A549 (cell line): ENCODE results near the gene DLL4. TPM values are rescaled to one million over a fixed set of nuclear protein-coding genes. Genes with fewer than 3 reads are reported as not detected.
A peak's percentile ranks its signal among the peaks of the same experiment; 100 is the strongest.

ENCODE experiments used
- ATAC-seq, 2 experiments: fragments of 200-7000 bp in 1 of 2; fragments of >200 bp in 1 of 2; cut with Nextera tagmentation in 1 of 2; cut with Tn5 transposase in 1 of 2; 3 replicates each; pipeline versions ENCODE4 v1.8.0 to v1.9.1; 2018 to 2020; ENCODE audit warnings: mild to moderate bottlenecking in 1 of 2, moderate library complexity in 1 of 2
- CTCF ChIA-PET: fragments of 300-600 bp; sonication (Branson Sonifier 250); formaldehyde crosslinking; extraction: SDS; loops from one replicate; lab custom pipeline; 2021; ENCODE audit warnings: antibody characterized with exemption, inconsistent platforms; lab: Yijun Ruan, JAX
- POLR2A ChIA-PET: fragments of 350-600 bp; formaldehyde crosslinking; extraction: SDS; loops from one replicate; lab custom pipeline; 2021; ENCODE audit warnings: antibody characterized with exemption, inconsistent platforms; lab: Yijun Ruan, JAX
- DNase-seq, 2 experiments: peaks; one replicate each; pipeline versions ENCODE4 v3.0.0 to v3.0.0-alpha.2; 2011 to 2016; ENCODE audit warnings: low read depth in 1 of 2, low spot score in 1 of 2
- FAIRE-seq: peaks from 2 replicates; lab custom pipeline; 2011; peaks lifted over from hg19 to GRCh38; lab: Jason Lieb, UNC
- H3K27ac ChIP-seq, 2 experiments: fragments of >200 bp; sonication (Bioruptor Twin); formaldehyde crosslinking; 3 replicates each; pipeline ENCODE4 v1.5.1; 2016 to 2017
- H3K4me1 ChIP-seq: fragments of >200 bp; sonication (Bioruptor Twin); formaldehyde crosslinking; 3 replicates; pipeline ENCODE4 v1.6.1; 2016
- H3K4me2 ChIP-seq: fragments of >200 bp; sonication (Bioruptor Twin); formaldehyde crosslinking; 3 replicates; pipeline ENCODE4 v1.6.1; 2016
- H3K4me3 ChIP-seq: fragments of >200 bp; sonication (Bioruptor Twin); formaldehyde crosslinking; 3 replicates; pipeline ENCODE4 v1.5.1; 2016
- H3K9me3 ChIP-seq: fragments of >200 bp; sonication (Bioruptor Twin); formaldehyde crosslinking; 3 replicates; pipeline ENCODE4 v1.6.1; 2016
- ATOH8 ChIP-seq: fragments of 250-450 bp; sonication (Bioruptor Pico); IDR thresholded peaks from 2 replicates; pipeline ENCODE4 v1.5.0; 2020; ENCODE audit warnings: low read depth, mild to moderate bottlenecking, moderate library complexity
- CBX8 ChIP-seq: fragments of 200-600 bp; sonication (generic); IDR thresholded peaks from 2 replicates; pipeline ENCODE4 v1.6.1; 2016
- CHD2 ChIP-seq: fragments of 150-350 bp; IDR thresholded peaks from 2 replicates; pipeline ENCODE4 v1.6.1; 2014; ENCODE audit warnings: low read length; ENCODE audit not compliant: partially characterized antibody
- CHD4 ChIP-seq: fragments of 200-600 bp; sonication (generic); IDR thresholded peaks from 2 replicates; pipeline ENCODE4 v1.6.1; 2016; ENCODE audit warnings: antibody characterized with exemption, mild to moderate bottlenecking, borderline replicate concordance
- EHF ChIP-seq: fragments of 250-450 bp; sonication (Bioruptor Pico); IDR thresholded peaks from 2 replicates; pipeline ENCODE4 v1.5.0; 2020; ENCODE audit warnings: mild to moderate bottlenecking
- EHMT2 ChIP-seq: fragments of 200-600 bp; sonication (generic); IDR thresholded peaks from 2 replicates; pipeline ENCODE4 v1.6.1; 2016; ENCODE audit warnings: antibody characterized with exemption, low read depth, mild to moderate bottlenecking, moderate library complexity
- EP300 ChIP-seq, 2 experiments: fragments of >200 bp; sonication (Bioruptor Twin); formaldehyde crosslinking; IDR thresholded peaks; 2 replicates in 1 of 2; 3 replicates in 1 of 2; pipeline ENCODE4 v1.6.1; 2016 to 2017
- FOSB ChIP-seq: fragments of 250-450 bp; sonication (Bioruptor Pico); IDR thresholded peaks from 2 replicates; pipeline ENCODE4 v1.5.0; 2020; ENCODE audit warnings: mild to moderate bottlenecking, moderate library complexity
- GATA3 ChIP-seq: IDR thresholded peaks from 2 replicates; pipeline ENCODE4 v1.6.1; 2012; ENCODE audit warnings: borderline replicate concordance
- HEYL ChIP-seq: fragments of 250-450 bp; sonication (Bioruptor Pico); IDR thresholded peaks from 2 replicates; pipeline ENCODE4 v1.8.0; 2021; ENCODE audit warnings: mild to moderate bottlenecking, moderate library complexity
- HOXB13 ChIP-seq: fragments of 250-450 bp; sonication (Bioruptor Pico); IDR thresholded peaks from 2 replicates; pipeline ENCODE4 v1.5.0; 2020; ENCODE audit warnings: low read depth, mild to moderate bottlenecking, moderate library complexity
- HOXB5 ChIP-seq: fragments of 250-450 bp; sonication (Bioruptor Pico); IDR thresholded peaks from 2 replicates; pipeline ENCODE4 v1.5.0; 2020; ENCODE audit warnings: mild to moderate bottlenecking, moderate library complexity
- MAFK ChIP-seq: fragments of 450-650 bp; IDR thresholded peaks from 2 replicates; pipeline ENCODE4 v1.6.1; 2014; ENCODE audit not compliant: partially characterized antibody
- NFE2L2 ChIP-seq: fragments of 150-350 bp; conservative IDR thresholded peaks from 2 replicates; pipeline ENCODE4 v1.6.1; 2014; ENCODE audit warnings: low read length
- NR3C1 ChIP-seq: fragments of >200 bp; sonication (Bioruptor Twin); formaldehyde crosslinking; IDR thresholded peaks from 3 replicates; pipeline ENCODE4 v1.6.1; 2017
- PBX3 ChIP-seq: IDR thresholded peaks from 2 replicates; pipeline ENCODE4 v1.6.1; 2012
- POLR2A ChIP-seq: IDR thresholded peaks from 2 replicates; pipeline ENCODE4 v1.6.1; 2012; ENCODE audit warnings: mild to moderate bottlenecking, low read length
- RAD21 ChIP-seq, 2 experiments: fragments of >200 bp in 1 of 2; sonication (Bioruptor Twin) in 1 of 2; formaldehyde crosslinking in 1 of 2; IDR thresholded peaks in 1 of 2; conservative IDR thresholded peaks in 1 of 2; 2 replicates in 1 of 2; 3 replicates in 1 of 2; pipeline ENCODE4 v1.6.1; 2012 to 2018; ENCODE audit warnings: inconsistent platforms in 1 of 2
- RARB ChIP-seq: fragments of 250-450 bp; sonication (Bioruptor Pico); IDR thresholded peaks from 2 replicates; pipeline ENCODE4 v1.8.0; 2021; ENCODE audit warnings: mild to moderate bottlenecking, moderate library complexity
- ZSCAN20 ChIP-seq: fragments of 250-450 bp; sonication (Bioruptor Pico); IDR thresholded peaks from 2 replicates; pipeline ENCODE4 v1.8.0; 2022; ENCODE audit warnings: mild to moderate bottlenecking, moderate library complexity
- WGBS: methylation state at CpG from one replicate; pipeline ENCODE4 v1.1.6; 2017; ENCODE audit errors: missing lambda C conversion rate; 5-methylcytosine and 5-hydroxymethylcytosine counted together
- polyA plus RNA-seq, 4 experiments: library from polyadenylated mRNA; depleted of rRNA in 3 of 4; stranded (reverse); fragments of >200 nt; fragmentation: RNase III in 1 of 4; extraction: RNeasy Plus Mini Kit Qiagen cat#74134 plus additional on column Dnase treatment in 1 of 4; gene quantifications; 2 replicates in 3 of 4; 3 replicates in 1 of 4; pipeline ENCODE4 v1.2.3, GENCODE V29; 2011 to 2017

The DLL4 gene
- polyA plus RNA-seq, 2 of the 4 experiments (the other 2 are of a cell fraction), result 0.09 to 0.28 TPM

GRCh38 chr15:40892447-40893012 is 36.6 kb upstream of the DLL4 start:
- H3K9me3 ChIP-seq, result no peaks in the 10 kb centered on the region
- no peak overlapping the region for H3K4me2 ChIP-seq
- POLR2A ChIA-PET, result interaction anchor here (1.2 to 1.5 kb wide), 2 partner anchors 19 to 34 kb away, joined by 5 to 17 read pairs; no protein-coding TSS in a partner anchor
- H3K27ac ChIP-seq, result peak overlapping the region in 1 of 2 experiments; percentile 35; a peak in 1 of 6 replicates
- WGBS, result no CpG with 5 or more reads among the region's 2 CpGs
- DNase-seq (no peak), ATAC-seq (no peak), FAIRE-seq (no peak)
- TF ChIP-seq FOSB (CRISPR knock-in tag) (no peak), GATA3 (no peak), HOXB13 (no peak), MAFK (no peak)
- CTCF ChIA-PET, result interaction anchor here (0.8 to 3.2 kb wide), 30 partner anchors 8 to 294 kb away, joined by 3 to 156 read pairs (median 4); partner anchors contain the start of genes GCHFR and RHOV
- H3K4me3 ChIP-seq, result no peak overlapping the region
- peaks cover 12% of the 10 kb centered on the region for H3K4me1 ChIP-seq

- 83% methylated on average over 19 of the region's 22 CpGs for WGBS
- Histone ChIP-seq H3K4me2 (peak overlapping the region; percentile 98; the same call in 2 of the 3 replicates), H3K9me3 (no peaks in the 10 kb centered on the region), H3K4me1 (peaks cover 12% of the 10 kb centered on the region), H3K4me3 (no peak overlapping the region), H3K27ac (peak overlapping the region; percentile 88; a peak in 5 of 6 replicates)
- FAIRE-seq (no peak), DNase-seq (no peak), ATAC-seq (no peak)
- TF ChIP-seq NFE2L2 (no peak), PBX3 (no peak), MAFK (no peak), HOXB5 (CRISPR knock-in tag) (no peak), EHF (CRISPR knock-in tag) (no peak), CHD2 (no peak), ATOH8 (CRISPR knock-in tag) (no peak), CHD4 (no peak), RAD21 (conservative IDR thresholded peaks at IDR 0.05 in 1 of 2, IDR thresholded peaks at IDR 0.05 in 1 of 2) (no peak), CBX8 (no peak), EHMT2 (no peak), RARB (CRISPR knock-in tag) (no peak), NR3C1 (no peak), ZSCAN20 (CRISPR knock-in tag) (no peak), EP300 (IDR thresholded peaks at IDR 0.05) (no peak), POLR2A (no peak), HEYL (CRISPR knock-in tag) (no peak)
- POLR2A ChIA-PET, result interaction anchor here (1.1 to 1.3 kb wide), 2 partner anchors 34 to 149 kb away, joined by 4 to 7 read pairs; no protein-coding TSS in a partner anchor
- CTCF ChIA-PET, result interaction anchor here (1.0 to 13.7 kb wide), 19 partner anchors 12 to 217 kb away, joined by 3 to 254 read pairs (median 7); partner anchors contain the start of genes DNAJC17, PPP1R14D, RHOV and ZFYVE19
Measured at GRCh38 chr15:40893019-40893670, 36.0 kb upstream of the DLL4 start.
